ENCODE data around the gene FSTL4. TPM values are rescaled to one million over a fixed set of nuclear protein-coding genes. Genes with fewer than 3 reads are reported as not detected.

Gene FSTL4
- total RNA-seq, 2 donors from 2014 or later, result not detected

DNA sequence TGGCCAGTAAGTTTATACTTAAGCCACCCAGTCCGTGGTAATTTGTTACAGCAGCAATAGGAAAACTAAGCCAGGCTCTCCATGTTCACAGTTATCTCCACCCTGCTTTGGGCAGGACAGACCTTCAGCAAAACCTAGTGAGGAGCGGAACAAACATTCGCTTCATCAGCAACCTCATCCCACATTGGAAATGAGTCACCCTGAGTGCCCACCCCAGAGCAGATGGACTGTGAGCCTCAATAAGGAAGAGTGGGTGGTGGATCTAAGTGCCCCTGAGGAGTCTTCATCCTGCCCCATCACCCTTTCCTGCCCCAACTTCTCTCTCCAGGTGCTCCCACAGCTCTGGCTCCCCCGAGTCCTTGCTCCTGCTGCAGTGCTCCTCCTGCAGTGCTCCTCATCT, 78.8 kb downstream of the FSTL4 start:
- no peak for ATAC-seq
- DNase-seq (ENCODE audit: low spot score in 2 of 2), result no peak
- H3K36me3 Mint-ChIP-seq, result no peaks in the 10 kb centered on the region
- H3K27ac Mint-ChIP-seq, result peak overlapping the region in 1 of 2 donors; percentile 47
- H3K9me3 Mint-ChIP-seq, result no peaks in the 10 kb centered on the region

- ATAC-seq (no peak), DNase-seq (ENCODE audit: low spot score in 2 of 2) (no peak)
- Mint-ChIP-seq H3K9me3 (no peaks in the 10 kb centered on the region), H3K36me3 (no peaks in the 10 kb centered on the region), H3K27ac (no peak overlapping the region)
Measured at GRCh38 chr5:133531594-133531993, 80.7 kb downstream of the FSTL4 start.

- H3K27ac Mint-ChIP-seq, result no peak overlapping the region
- no peaks in the 10 kb centered on the region for H3K36me3 Mint-ChIP-seq
- peak; percentile 63 to 73 for ATAC-seq
- DNase-seq (ENCODE audit: low spot score in 2 of 2), result no peak
- H3K9me3 Mint-ChIP-seq, result no peaks in the 10 kb centered on the region
Measured at GRCh38 chr5:133531178-133531577, 81.2 kb downstream of the FSTL4 start.

DNA sequence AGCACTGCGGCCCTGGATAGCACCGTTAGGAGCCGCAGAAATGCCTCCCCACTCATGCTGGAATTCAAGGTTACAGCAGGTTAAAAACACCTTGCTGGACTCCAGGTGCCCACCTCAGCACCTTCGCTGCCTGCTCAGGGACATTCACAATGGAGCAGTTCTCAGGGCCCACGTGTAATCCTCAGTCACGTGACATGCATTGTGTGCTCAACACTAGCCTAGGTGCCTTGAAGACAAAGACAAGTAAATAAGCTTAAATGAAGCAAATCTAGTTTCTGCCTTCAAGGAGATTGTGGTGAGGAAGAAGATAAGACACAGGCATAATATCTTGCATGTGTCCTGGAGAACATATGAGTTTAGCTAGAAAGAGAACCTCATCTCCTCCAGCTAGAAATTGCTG, 82.1 kb downstream of the FSTL4 start:
- no peak for ATAC-seq
- H3K9me3 Mint-ChIP-seq, result no peaks in the 10 kb centered on the region
- no peaks in the 10 kb centered on the region for H3K36me3 Mint-ChIP-seq
- no peak for DNase-seq (ENCODE audit: low spot score in 2 of 2)
- no peak overlapping the region for H3K27ac Mint-ChIP-seq

- Mint-ChIP-seq H3K27ac (no peak overlapping the region), H3K36me3 (no peaks in the 10 kb centered on the region), H3K9me3 (no peaks in the 10 kb centered on the region)
- no peak for DNase-seq (ENCODE audit: low spot score in 2 of 2)
- no peak for ATAC-seq
Measured at GRCh38 chr5:133528841-133529240, 83.5 kb downstream of the FSTL4 start.

GRCh38 chr5:133527311-133527710, 85.0 kb downstream of the FSTL4 start:
- no peak overlapping the region for H3K27ac Mint-ChIP-seq
- H3K9me3 Mint-ChIP-seq, result no peaks in the 10 kb centered on the region
- ATAC-seq (no peak), DNase-seq (ENCODE audit: low spot score in 2 of 2) (no peak)
- H3K36me3 Mint-ChIP-seq, result no peaks in the 10 kb centered on the region

GRCh38 chr5:133526368-133526767, 86.0 kb downstream of the FSTL4 start:
- DNase-seq (ENCODE audit: low spot score in 2 of 2) (no peak), ATAC-seq (no peak)
- H3K9me3 Mint-ChIP-seq, result no peaks in the 10 kb centered on the region
- H3K27ac Mint-ChIP-seq, result no peak overlapping the region
- H3K36me3 Mint-ChIP-seq, result no peaks in the 10 kb centered on the region

DNA sequence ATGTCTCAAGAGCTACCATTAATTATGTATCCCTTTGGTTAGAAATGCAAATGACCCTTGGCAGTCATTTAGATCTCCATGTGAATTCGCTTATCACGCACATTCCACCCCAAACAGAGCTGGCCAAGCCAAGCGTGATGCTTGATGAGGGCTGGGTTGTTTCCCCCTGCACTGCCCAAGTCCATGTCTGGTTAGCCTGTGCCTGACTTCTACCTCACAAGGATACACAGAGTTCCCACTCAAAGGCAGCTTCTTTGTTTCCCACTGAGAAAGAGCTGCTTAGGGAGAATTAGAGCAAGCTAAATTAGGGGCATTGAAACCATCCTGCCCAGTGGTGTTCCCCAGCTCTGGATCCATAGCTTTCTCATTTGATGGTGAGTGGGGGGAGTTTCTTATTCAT, 87.2 kb downstream of the FSTL4 start:
- no peak for ATAC-seq
- H3K9me3 Mint-ChIP-seq, result no peaks in the 10 kb centered on the region
- no peaks in the 10 kb centered on the region for H3K36me3 Mint-ChIP-seq
- H3K27ac Mint-ChIP-seq, result no peak overlapping the region
- DNase-seq (ENCODE audit: low spot score in 2 of 2), result no peak

GRCh38 chr5:133524666-133525065, 87.7 kb downstream of the FSTL4 start:
- ATAC-seq, result no peak
- H3K36me3 Mint-ChIP-seq, result no peaks in the 10 kb centered on the region
- DNase-seq (ENCODE audit: low spot score in 2 of 2), result no peak
- H3K27ac Mint-ChIP-seq, result no peak overlapping the region
- H3K9me3 Mint-ChIP-seq, result no peaks in the 10 kb centered on the region

DNA sequence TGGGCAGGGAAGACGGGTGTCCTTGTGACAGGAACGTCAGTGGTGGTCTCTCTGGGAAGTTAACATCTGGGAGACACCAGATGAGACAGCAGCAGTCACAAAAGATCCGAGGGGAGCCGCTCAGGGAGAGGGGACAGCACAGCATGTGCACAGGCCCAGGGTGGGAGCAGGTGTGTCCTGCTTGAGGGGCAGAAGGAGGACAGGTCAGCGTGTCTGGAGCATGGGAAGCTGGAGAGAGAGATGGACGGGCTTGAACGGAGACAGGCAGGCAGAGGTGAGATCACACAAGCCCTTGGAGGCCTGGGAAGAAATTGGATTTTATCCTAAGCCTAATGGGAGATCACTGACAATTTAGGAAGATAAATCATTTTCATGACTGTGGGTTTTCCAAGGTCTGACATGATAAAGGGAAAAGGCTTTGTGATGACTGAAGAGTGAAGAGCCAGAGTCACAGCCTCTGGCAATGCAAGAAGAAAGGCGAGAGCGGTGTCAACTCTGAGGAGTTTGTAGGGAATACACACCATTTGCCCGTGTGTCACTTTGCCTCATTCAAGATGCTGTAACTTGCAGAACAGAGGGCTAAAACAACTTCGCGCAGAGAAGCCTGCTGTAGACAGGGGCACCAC, 88.3 kb downstream of the FSTL4 start:
- H3K36me3 Mint-ChIP-seq, result no peaks in the 10 kb centered on the region
- H3K27ac Mint-ChIP-seq, result no peak overlapping the region
- DNase-seq (ENCODE audit: low spot score in 2 of 2), result no peak
- ATAC-seq, result no peak
- no peaks in the 10 kb centered on the region for H3K9me3 Mint-ChIP-seq

- Mint-ChIP-seq H3K27ac (no peak overlapping the region), H3K9me3 (no peaks in the 10 kb centered on the region), H3K36me3 (no peaks in the 10 kb centered on the region)
- no peak for ATAC-seq
- DNase-seq (ENCODE audit: low spot score in 2 of 2), result no peak
Measured at GRCh38 chr5:133523013-133523658, 89.2 kb downstream of the FSTL4 start.

- no peaks in the 10 kb centered on the region for H3K9me3 Mint-ChIP-seq
- no peak for DNase-seq (ENCODE audit: low spot score in 2 of 2)
- no peaks in the 10 kb centered on the region for H3K36me3 Mint-ChIP-seq
- H3K27ac Mint-ChIP-seq, result no peak overlapping the region
- no peak for ATAC-seq
Measured at GRCh38 chr5:133521801-133522200, 90.5 kb downstream of the FSTL4 start.

DNA sequence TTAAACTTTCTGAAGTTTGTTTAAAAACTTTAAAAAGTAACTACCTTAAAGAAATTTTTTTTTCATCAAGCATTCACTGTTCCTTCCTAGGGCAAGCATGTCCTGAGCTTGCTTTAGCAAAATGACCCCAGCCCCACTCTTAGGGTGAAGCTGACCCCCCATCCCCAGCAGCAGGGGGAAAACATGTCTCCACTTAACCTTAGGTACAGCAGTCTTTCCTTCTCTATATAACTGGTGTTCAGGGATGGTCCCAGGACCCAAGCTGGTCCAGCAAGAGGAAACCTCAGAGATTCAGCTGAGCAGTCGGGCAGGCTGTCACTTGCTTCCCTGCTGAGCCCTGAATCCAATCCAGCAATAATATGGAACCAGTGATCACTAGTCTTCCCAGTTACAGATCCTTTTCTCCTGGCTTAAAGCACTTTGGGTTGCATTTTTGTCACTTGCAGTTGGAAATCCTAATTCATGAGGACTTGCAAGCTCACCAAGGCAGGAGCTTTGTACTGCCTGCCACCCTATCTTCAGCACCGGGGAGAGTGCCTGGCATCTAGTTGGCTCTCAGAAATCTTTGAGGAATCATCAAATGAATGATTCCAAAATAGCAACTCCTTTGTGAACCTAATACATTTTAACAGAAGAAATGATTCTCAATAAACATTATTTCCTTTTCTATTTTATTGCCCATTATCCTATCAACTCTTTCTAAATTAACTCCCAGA, 91.2 kb downstream of the FSTL4 start:
- no peak for ATAC-seq
- DNase-seq (ENCODE audit: low spot score in 2 of 2), result no peak
- H3K9me3 Mint-ChIP-seq, result no peaks in the 10 kb centered on the region
- no peaks in the 10 kb centered on the region for H3K36me3 Mint-ChIP-seq
- no peak overlapping the region for H3K27ac Mint-ChIP-seq

- DNase-seq (ENCODE audit: low spot score in 2 of 2) (no peak), ATAC-seq (no peak)
- Mint-ChIP-seq H3K27ac (no peak overlapping the region), H3K36me3 (no peaks in the 10 kb centered on the region), H3K9me3 (no peaks in the 10 kb centered on the region)
Measured at GRCh38 chr5:133520062-133520461, 92.3 kb downstream of the FSTL4 start.

DNA sequence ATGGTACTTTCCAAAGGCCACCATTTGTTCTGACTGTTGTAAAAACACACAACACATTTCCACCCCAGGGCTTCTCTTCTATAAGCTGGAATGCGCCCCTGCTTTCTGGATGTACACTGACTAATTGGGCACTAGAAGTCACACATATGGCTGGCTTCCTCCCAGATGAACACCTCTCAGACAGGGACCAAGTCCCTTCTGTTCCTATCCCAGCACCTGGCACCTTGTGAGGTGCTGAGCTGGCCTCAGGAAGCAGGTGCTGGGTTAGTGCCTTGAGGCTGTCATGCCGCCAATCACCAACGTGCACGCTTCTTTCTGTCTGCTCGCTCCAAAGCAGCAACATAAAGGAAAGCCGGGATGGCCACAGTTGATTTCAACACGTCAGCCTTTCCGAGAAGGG, 93.2 kb downstream of the FSTL4 start:
- H3K36me3 Mint-ChIP-seq, result no peaks in the 10 kb centered on the region
- H3K9me3 Mint-ChIP-seq, result no peaks in the 10 kb centered on the region
- ATAC-seq (no peak), DNase-seq (ENCODE audit: low spot score in 2 of 2) (no peak)
- H3K27ac Mint-ChIP-seq, result no peak overlapping the region

- Mint-ChIP-seq H3K9me3 (no peaks in the 10 kb centered on the region), H3K27ac (no peak overlapping the region), H3K36me3 (no peaks in the 10 kb centered on the region)
- no peak for DNase-seq (ENCODE audit: low spot score in 2 of 2)
- ATAC-seq, result no peak
Measured at GRCh38 chr5:133514456-133514855, 97.9 kb downstream of the FSTL4 start.

DNA sequence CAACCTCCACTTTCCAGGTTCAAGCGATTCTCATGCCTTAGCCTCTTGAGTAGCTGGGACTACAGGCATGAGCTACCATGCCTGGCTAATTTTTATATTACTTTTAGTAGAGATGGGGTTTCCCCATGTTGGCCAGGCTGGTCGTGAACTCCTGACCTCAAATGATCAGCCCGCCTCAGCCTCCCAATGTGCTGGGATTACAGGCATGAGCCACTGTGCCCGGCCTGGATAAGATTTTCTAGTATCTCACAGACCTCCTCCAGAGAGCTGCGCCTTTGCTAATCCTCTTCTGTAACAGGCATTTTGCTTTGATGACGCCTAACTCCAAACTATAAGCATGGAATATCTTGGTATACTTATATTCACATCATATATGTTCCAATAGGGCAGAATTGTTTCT, 99.4 kb downstream of the FSTL4 start:
- no peaks in the 10 kb centered on the region for H3K9me3 Mint-ChIP-seq

More for the DNA sequence above, 99.4 kb downstream of the FSTL4 start:
- DNase-seq (ENCODE audit: low spot score in 2 of 2) (no peak), ATAC-seq (no peak)
- H3K27ac Mint-ChIP-seq, result no peak overlapping the region
- H3K36me3 Mint-ChIP-seq, result no peaks in the 10 kb centered on the region
